K562 (cell line): ENCODE data around the gene MEX3C. TPM values are rescaled to one million over a fixed set of nuclear protein-coding genes. Genes with fewer than 3 reads are reported as not detected.

Source experiments
- BRD4 ChIP-seq: fragments of 200-600 bp; sonication (generic); IDR thresholded peaks from 2 replicates; pipeline ENCODE4 v1.6.1; 2017; ENCODE audit warnings: inconsistent platforms
- ETS2 ChIP-seq: IDR thresholded peaks from 2 replicates; pipeline ENCODE4 v1.6.1; 2016; ENCODE audit warnings: borderline replicate concordance, missing genetic modification characterization, mild to moderate bottlenecking, moderate library complexity, missing compliant biosample characterization; ENCODE audit not compliant: poor library complexity, severe bottlenecking
- LEF1 ChIP-seq: fragments of 450-650 bp; IDR thresholded peaks from 2 replicates; pipeline ENCODE4 v1.6.1; 2016; ENCODE audit warnings: mild to moderate bottlenecking
- SMARCC2 ChIP-seq: fragments of 450-650 bp; IDR thresholded peaks from 2 replicates; pipeline ENCODE4 v1.6.1; 2017; ENCODE audit warnings: antibody characterized with exemption, moderate library complexity, mild to moderate bottlenecking, low read depth
- SREBF2 ChIP-seq: sonication (generic); formaldehyde crosslinking; IDR thresholded peaks from 2 replicates; pipeline ENCODE4 v1.4.0; 2020; ENCODE audit warnings: mild to moderate bottlenecking, missing genetic modification reagents
- XRCC5 ChIP-seq: fragments of 200-400 bp; formaldehyde crosslinking; IDR thresholded peaks from 2 replicates; pipeline ENCODE4 v1.6.1; 2017; ENCODE audit warnings: low read depth, mild to moderate bottlenecking, low read length
- ZNF764 ChIP-seq: fragments of 250-450 bp; sonication (Bioruptor Pico); IDR thresholded peaks from 2 replicates; pipeline ENCODE4 v1.4.0; 2020; ENCODE audit warnings: low read depth, mild to moderate bottlenecking, moderate library complexity
- polyA plus RNA-seq, 8 experiments: library from polyadenylated mRNA; depleted of rRNA in 4 of 8; stranded (reverse) in 5 of 8; unstranded in 3 of 8; fragments of >200 nt; fragmentation: Nextera tagmentation in 2 of 8; fragmentation: Illumina TruSeq in 1 of 8; extraction: Ambion mirVana in 2 of 8; extraction: Trizol in 1 of 8; gene quantifications; 2 replicates each; pipeline versions ENCODE4 v1.2.1 to v1.2.3, GENCODE V29; 2011 to 2014; ENCODE audit warnings: inconsistent platforms in 1 of 8, missing spikeins in 1 of 8
- total RNA-seq, 7 experiments: library from RNA; depleted of rRNA in 6 of 7; stranded (reverse); fragments of >200 nt in 6 of 7; fragmentation: Illumina TruSeq in 2 of 7; extraction: Trizol in 2 of 7; gene quantifications; 2 replicates each; pipeline versions ENCODE4 v1.2.1 to v1.2.3, GENCODE V29; 2011 to 2021; ENCODE audit warnings: low replicate concordance in 1 of 7
- TF ChIP-seq, protein P1 (sequence below): fragments of 250-450 bp; sonication (Bioruptor Pico); IDR thresholded peaks from 2 replicates; pipeline ENCODE4 v1.4.0; 2020
- TF ChIP-seq, protein P2 (sequence below): sonication (generic); IDR thresholded peaks from 2 replicates; pipeline ENCODE4 v1.6.1; 2016
- TF ChIP-seq, protein P3 (sequence below): fragments of 450-650 bp; formaldehyde crosslinking; IDR thresholded peaks from 2 replicates; pipeline ENCODE4 v1.4.0; 2022; ENCODE audit warnings: mild to moderate bottlenecking, moderate library complexity
- TF ChIP-seq, protein P4 (sequence below), 3 experiments: fragments of 200-800 bp in 1 of 3; sonication (Bioruptor generic) in 1 of 3; sonication (generic) in 1 of 3; formaldehyde crosslinking in 1 of 3; IDR thresholded peaks; 2 replicates each; pipeline versions ENCODE4 v1.6.1 to v1.8.0; 2016 to 2022; ENCODE audit warnings: mild to moderate bottlenecking in 2 of 3, missing compliant biosample characterization in 2 of 3, missing genetic modification characterization in 2 of 3, missing genetic modification reagents in 1 of 3
- TF ChIP-seq, protein P5 (sequence below), 2 experiments: fragments of 450-650 bp in 1 of 2; sonication (generic) in 1 of 2; formaldehyde crosslinking; conservative IDR thresholded peaks; 2 replicates each; pipeline versions ENCODE4 v1.4.0 to v1.8.1; 2020 to 2022; ENCODE audit warnings: mild to moderate bottlenecking in 1 of 2, missing genetic modification reagents in 1 of 2
- TF ChIP-seq, protein P6 (sequence below): fragments of 450-650 bp; IDR thresholded peaks from 2 replicates; pipeline ENCODE4 v1.6.1; 2016; ENCODE audit warnings: low read depth, mild to moderate bottlenecking, moderate library complexity

MEX3C gene
- total and polyA plus RNA-seq, 9 of the 15 experiments (the other 6 are each of a cell fraction or from before 2014, with no cell fraction given), result 2.4 to 14.2 (median 10.6) TPM

DNA sequence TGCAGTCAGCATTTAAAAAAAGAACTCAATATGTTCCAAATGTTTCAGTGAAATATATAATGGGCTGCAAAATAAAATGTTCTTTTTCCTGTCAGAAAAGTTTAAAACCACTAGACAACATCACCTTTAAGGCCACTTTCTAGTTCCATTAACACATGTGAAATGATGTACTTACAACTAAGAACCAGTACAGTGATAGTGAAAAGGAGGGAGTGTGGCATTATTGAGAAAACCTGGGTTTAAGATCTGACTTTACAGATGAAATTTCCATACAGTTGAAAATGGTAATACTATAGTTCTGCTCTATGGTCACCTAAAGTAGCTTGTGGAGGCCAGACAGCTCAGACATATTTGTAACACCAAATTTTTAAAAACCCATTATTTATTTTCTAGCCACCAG, 14.7 kb downstream of the MEX3C start (continued):
- TF ChIP-seq, protein P1, sequence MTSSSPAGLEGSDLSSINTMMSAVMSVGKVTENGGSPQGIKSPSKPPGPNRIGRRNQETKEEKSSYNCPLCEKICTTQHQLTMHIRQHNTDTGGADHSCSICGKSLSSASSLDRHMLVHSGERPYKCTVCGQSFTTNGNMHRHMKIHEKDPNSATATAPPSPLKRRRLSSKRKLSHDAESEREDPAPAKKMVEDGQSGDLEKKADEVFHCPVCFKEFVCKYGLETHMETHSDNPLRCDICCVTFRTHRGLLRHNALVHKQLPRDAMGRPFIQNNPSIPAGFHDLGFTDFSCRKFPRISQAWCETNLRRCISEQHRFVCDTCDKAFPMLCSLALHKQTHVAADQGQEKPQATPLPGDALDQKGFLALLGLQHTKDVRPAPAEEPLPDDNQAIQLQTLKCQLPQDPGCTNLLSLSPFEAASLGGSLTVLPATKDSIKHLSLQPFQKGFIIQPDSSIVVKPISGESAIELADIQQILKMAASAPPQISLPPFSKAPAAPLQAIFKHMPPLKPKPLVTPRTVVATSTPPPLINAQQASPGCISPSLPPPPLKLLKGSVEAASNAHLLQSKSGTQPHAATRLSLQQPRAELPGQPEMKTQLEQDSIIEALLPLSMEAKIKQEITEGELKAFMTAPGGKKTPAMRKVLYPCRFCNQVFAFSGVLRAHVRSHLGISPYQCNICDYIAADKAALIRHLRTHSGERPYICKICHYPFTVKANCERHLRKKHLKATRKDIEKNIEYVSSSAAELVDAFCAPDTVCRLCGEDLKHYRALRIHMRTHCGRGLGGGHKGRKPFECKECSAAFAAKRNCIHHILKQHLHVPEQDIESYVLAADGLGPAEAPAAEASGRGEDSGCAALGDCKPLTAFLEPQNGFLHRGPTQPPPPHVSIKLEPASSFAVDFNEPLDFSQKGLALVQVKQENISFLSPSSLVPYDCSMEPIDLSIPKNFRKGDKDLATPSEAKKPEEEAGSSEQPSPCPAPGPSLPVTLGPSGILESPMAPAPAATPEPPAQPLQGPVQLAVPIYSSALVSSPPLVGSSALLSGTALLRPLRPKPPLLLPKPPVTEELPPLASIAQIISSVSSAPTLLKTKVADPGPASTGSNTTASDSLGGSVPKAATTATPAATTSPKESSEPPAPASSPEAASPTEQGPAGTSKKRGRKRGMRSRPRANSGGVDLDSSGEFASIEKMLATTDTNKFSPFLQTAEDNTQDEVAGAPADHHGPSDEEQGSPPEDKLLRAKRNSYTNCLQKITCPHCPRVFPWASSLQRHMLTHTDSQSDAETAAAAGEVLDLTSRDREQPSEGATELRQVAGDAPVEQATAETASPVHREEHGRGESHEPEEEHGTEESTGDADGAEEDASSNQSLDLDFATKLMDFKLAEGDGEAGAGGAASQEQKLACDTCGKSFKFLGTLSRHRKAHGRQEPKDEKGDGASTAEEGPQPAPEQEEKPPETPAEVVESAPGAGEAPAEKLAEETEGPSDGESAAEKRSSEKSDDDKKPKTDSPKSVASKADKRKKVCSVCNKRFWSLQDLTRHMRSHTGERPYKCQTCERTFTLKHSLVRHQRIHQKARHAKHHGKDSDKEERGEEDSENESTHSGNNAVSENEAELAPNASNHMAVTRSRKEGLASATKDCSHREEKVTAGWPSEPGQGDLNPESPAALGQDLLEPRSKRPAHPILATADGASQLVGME, result no peak
- TF ChIP-seq BRD4, result no peak
- no peak for TF ChIP-seq SMARCC2
- TF ChIP-seq ETS2 (tag), result no peak
- TF ChIP-seq, protein P2, sequence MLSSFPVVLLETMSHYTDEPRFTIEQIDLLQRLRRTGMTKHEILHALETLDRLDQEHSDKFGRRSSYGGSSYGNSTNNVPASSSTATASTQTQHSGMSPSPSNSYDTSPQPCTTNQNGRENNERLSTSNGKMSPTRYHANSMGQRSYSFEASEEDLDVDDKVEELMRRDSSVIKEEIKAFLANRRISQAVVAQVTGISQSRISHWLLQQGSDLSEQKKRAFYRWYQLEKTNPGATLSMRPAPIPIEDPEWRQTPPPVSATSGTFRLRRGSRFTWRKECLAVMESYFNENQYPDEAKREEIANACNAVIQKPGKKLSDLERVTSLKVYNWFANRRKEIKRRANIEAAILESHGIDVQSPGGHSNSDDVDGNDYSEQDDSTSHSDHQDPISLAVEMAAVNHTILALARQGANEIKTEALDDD, result no peak
- TF ChIP-seq, protein P3, sequence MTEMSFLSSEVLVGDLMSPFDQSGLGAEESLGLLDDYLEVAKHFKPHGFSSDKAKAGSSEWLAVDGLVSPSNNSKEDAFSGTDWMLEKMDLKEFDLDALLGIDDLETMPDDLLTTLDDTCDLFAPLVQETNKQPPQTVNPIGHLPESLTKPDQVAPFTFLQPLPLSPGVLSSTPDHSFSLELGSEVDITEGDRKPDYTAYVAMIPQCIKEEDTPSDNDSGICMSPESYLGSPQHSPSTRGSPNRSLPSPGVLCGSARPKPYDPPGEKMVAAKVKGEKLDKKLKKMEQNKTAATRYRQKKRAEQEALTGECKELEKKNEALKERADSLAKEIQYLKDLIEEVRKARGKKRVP (CRISPR knock-in tag), result no peak
- no peak for TF ChIP-seq SREBF2 (CRISPR knock-in tag)
- TF ChIP-seq, protein P4, sequence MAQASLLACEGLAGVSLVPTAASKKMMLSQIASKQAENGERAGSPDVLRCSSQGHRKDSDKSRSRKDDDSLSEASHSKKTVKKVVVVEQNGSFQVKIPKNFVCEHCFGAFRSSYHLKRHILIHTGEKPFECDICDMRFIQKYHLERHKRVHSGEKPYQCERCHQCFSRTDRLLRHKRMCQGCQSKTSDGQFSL (CRISPR knock-in tag; IDR thresholded peaks at IDR 0.05), result no peak
- TF ChIP-seq, protein P4 (tag; IDR thresholded peaks at IDR 0.05), result no peak
- no peak for TF ChIP-seq LEF1
- TF ChIP-seq, protein P5, sequence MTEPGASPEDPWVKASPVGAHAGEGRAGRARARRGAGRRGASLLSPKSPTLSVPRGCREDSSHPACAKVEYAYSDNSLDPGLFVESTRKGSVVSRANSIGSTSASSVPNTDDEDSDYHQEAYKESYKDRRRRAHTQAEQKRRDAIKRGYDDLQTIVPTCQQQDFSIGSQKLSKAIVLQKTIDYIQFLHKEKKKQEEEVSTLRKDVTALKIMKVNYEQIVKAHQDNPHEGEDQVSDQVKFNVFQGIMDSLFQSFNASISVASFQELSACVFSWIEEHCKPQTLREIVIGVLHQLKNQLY (CRISPR knock-in tag; conservative IDR thresholded peaks at IDR 0.05), result no peak
- TF ChIP-seq, protein P6, sequence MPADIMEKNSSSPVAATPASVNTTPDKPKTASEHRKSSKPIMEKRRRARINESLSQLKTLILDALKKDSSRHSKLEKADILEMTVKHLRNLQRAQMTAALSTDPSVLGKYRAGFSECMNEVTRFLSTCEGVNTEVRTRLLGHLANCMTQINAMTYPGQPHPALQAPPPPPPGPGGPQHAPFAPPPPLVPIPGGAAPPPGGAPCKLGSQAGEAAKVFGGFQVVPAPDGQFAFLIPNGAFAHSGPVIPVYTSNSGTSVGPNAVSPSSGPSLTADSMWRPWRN, result no peak
- no peak for TF ChIP-seq XRCC5
- TF ChIP-seq ZNF764 (CRISPR knock-in tag), result no peak
- TF ChIP-seq, all 486 proteins: peak for 0
